Ishikawa (cell line): ENCODE results near the gene PARN.
A peak's percentile ranks its signal among the peaks of the same experiment; 100 is the strongest.

Source experiments
- CEBPB ChIP-seq: IDR thresholded peaks from 2 replicates; pipeline ENCODE4 v1.6.1; 2012
- YY1 ChIP-seq: IDR thresholded peaks from 2 replicates; pipeline ENCODE4 v1.6.1; 2012; ENCODE audit warnings: low read depth
- TF ChIP-seq, protein P1 (sequence below): IDR thresholded peaks from 2 replicates; pipeline ENCODE4 v1.6.1; 2012
- TF ChIP-seq, protein P2 (sequence below): IDR thresholded peaks from 2 replicates; pipeline ENCODE4 v1.6.1; 2012; ENCODE audit warnings: low read depth, mild to moderate bottlenecking

PARN gene

DNA sequence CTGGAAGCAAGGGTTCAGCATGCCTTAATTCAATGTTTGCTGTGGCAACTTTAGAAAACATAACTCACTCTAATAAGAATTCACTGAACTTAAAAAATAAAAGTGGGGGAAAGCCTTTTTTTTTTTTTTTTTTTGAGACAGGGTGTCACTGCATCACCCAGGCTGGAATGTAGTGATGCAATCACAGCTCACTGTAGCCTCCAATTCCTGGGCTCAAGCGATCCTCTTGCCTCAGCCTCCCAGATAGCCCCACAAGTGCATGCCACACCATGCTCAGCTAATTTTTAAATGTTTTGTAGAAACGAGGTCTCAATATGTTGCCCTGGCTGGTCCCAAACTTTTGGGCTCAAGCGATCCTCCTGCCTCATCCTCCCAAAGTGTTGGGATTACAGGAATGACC, 243.9 kb downstream of the PARN start:
- TF ChIP-seq, protein P1, sequence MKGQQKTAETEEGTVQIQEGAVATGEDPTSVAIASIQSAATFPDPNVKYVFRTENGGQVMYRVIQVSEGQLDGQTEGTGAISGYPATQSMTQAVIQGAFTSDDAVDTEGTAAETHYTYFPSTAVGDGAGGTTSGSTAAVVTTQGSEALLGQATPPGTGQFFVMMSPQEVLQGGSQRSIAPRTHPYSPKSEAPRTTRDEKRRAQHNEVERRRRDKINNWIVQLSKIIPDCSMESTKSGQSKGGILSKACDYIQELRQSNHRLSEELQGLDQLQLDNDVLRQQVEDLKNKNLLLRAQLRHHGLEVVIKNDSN, result no peak
- 0 out of 2 replicates have a peak, but pooled peaks have one; percentile 8 for TF ChIP-seq CEBPB
- TF ChIP-seq YY1, result no peak
- TF ChIP-seq, protein P2, sequence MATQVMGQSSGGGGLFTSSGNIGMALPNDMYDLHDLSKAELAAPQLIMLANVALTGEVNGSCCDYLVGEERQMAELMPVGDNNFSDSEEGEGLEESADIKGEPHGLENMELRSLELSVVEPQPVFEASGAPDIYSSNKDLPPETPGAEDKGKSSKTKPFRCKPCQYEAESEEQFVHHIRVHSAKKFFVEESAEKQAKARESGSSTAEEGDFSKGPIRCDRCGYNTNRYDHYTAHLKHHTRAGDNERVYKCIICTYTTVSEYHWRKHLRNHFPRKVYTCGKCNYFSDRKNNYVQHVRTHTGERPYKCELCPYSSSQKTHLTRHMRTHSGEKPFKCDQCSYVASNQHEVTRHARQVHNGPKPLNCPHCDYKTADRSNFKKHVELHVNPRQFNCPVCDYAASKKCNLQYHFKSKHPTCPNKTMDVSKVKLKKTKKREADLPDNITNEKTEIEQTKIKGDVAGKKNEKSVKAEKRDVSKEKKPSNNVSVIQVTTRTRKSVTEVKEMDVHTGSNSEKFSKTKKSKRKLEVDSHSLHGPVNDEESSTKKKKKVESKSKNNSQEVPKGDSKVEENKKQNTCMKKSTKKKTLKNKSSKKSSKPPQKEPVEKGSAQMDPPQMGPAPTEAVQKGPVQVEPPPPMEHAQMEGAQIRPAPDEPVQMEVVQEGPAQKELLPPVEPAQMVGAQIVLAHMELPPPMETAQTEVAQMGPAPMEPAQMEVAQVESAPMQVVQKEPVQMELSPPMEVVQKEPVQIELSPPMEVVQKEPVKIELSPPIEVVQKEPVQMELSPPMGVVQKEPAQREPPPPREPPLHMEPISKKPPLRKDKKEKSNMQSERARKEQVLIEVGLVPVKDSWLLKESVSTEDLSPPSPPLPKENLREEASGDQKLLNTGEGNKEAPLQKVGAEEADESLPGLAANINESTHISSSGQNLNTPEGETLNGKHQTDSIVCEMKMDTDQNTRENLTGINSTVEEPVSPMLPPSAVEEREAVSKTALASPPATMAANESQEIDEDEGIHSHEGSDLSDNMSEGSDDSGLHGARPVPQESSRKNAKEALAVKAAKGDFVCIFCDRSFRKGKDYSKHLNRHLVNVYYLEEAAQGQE, result no peak
